Stimulated activated CD4-positive, alpha-beta T cell treated with anti-CD3 and anti-CD28 coated beads, TNF-alpha, amount 100 ng/mL, for 48 hours (primary cell): ENCODE data around the gene CALD1.

Experiments used
- DNase-seq, 3 donors: peaks; one replicate each; pipeline ENCODE4 v3.0.0-alpha.2; 2020; ENCODE audit warnings: low read depth in 3 of 3

The CALD1 gene

DNA sequence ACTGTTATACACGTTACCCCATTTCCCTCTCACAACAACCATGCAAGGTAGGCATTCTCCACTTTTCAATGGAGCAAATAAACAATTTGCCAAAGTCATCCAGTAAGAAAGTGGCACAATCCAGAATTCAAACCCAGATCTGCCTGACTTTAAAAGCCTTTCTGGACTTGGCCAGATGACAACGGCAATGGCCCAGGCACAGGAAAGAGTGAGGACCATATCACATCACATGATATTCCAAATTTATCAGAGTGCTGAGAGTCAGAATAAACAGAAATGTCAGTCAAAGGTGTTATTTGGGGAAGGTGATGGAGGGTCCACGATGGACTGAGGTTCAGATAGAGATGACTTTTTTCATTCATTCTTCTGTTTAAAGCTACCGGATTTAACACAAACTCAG is 48.0 kb downstream of the CALD1 start:
- DNase-seq: no peak

DNA sequence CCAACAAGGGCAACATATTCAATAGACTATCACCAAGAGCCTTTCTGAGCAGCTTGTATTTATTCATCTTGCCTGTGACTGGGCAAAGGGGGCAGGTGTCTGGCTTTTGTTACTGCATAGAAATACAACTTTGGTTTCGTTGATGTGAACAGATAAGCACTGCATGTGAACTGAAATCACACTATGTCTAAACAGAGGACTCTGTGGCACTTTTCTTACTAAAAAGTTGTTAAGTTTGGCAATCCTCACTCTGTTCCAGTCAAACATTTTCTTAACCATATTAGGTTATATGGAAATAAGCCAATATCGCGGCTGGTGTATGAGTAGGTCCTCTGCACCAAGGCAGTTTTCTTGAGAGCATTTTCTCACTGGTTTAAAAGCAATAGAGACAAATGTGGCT is 48.5 kb downstream of the CALD1 start:
- DNase-seq: no peak

- DNase-seq: no peak
These were observed 48.9 kb downstream of the CALD1 start for GRCh38 chr7:134828361-134828760.

GRCh38 chr7:134829380-134829986 is 50.0 kb downstream of the CALD1 start:
- no peak for DNase-seq

- DNase-seq: no peak
These were observed 52.4 kb downstream of the CALD1 start for GRCh38 chr7:134831862-134832261.

DNA sequence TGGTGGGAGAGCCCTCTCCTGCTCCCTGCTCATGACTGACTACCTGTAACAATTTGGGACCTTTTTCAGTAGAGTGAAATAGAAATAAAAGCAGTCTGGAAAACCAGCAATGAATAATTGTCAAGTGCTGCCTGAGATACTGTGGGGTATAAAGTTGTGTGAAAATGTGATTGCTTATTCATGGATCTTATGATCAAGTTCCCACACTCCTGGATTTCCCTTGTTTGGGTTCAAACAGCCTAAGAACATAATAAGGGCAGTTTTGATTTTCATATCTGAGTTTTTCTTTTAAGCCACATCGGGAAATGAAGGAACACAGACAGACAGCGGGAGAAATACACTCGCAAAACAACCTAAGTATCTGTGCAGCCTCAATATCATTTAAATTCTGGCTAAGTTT is 52.9 kb downstream of the CALD1 start:
- no peak for DNase-seq

DNA sequence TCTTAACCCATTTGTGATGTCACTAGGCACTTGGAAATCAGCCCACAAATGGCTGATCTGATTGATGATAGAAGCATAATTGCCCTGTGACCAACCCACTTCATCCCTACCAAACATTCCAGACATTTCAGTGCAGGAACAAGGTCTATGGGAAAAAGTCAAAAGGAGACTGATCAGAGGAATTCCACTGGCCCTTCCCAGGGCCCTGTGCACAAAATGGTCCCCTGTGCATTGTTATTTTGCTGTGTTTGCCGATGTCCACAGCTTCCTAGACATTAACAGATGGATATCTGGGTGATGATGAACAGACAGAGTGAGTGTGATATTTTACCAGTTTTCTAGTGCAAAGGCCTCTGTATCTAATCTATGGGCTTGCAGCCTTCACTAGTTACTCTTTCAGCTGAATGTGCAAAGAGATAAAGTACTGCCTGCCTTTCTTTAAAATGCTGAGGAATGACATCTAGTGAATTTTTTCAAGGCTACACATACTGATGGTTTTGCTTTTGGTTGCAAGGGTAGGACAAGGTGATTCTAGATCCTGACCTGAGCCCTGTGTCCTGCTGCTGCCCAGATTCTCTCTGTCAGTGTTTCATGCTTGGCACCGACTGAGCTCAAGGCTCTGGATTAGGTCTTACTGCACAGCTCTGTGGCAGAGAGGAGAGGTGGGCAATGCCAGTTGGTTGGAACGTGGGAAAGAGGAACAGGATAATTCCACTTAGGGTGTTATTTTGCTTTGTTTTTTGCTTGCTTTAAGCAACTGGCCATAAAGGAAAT is 55.4 kb downstream of the CALD1 start:
- no peak for DNase-seq

DNA sequence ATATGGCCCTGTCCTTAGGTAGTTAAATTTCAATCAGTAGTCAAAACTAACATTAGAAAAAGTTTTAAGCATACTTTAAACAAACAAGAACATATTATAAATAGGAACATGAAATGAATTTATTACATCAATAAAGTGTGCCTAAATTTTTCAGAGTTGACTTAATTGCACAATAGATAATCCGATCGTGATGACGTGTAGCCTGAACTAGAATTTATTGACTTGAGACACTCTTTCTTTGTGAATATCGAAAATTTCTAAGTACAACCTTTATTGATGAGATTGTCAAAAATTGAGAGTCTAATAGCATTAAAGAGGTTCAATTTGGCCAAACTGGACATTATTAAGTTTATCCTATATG is 56.0 kb downstream of the CALD1 start:
- no peak for DNase-seq

GRCh38 chr7:134836447-134836846 is 57.0 kb downstream of the CALD1 start:
- no peak for DNase-seq

DNA sequence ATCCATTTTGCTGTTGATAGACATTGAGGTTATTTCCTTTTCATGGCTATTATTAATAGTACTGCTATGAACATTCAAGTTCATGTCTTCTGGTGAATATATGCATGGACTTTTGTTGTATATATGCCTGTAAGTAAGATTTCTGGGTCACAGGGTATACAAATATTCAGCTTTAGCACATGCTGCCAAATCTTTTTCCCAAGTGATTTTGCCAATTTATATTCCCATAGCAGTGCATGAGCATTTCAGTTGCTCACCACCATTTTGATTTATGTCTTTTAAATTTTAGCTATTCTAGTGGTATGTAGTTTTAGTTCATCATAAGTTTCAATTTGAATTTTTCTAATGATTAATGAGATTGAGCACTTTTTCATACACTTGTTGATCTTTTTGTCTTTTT is 59.9 kb downstream of the CALD1 start:
- no peak for DNase-seq

DNA sequence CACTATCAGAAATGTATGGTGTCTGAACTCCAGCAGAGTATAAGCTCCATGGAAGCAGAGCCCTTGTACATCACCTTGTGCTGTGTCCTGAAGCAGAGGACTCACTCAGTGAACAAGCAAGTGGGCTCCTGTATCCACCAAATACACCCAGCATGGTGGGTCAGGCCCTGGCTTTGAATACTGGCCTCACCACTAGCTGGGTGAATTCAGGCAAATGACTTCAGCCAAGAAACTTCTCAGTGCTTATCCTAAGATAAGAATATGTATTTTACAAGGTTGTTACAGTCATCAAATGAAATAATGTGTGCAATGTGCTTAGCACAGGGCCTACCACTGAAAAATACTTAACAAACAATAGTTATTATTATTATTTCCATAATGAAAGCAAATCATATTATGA is 62.6 kb downstream of the CALD1 start:
- no peak for DNase-seq

GRCh38 chr7:134842886-134843430 is 63.5 kb downstream of the CALD1 start:
- no peak for DNase-seq

DNA sequence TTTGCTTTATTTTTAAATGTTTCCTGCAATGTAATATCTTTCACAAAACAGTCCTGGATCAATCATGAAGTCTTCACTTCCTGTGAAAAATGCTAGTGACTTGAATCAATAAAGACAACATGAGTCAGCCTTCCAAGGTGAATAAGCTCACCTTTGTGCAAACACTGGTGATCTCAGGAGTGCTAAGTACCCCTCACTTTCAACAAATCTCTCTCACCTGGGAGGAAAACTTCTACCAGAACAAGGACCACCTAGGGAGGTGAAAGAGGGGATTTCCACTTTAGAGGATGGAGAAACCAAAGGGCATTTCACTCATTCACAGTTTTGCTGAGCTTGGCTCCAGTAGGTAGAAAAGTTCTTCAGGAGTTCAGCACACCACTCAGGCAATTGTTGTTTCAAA is 64.8 kb downstream of the CALD1 start:
- DNase-seq: no peak

DNA sequence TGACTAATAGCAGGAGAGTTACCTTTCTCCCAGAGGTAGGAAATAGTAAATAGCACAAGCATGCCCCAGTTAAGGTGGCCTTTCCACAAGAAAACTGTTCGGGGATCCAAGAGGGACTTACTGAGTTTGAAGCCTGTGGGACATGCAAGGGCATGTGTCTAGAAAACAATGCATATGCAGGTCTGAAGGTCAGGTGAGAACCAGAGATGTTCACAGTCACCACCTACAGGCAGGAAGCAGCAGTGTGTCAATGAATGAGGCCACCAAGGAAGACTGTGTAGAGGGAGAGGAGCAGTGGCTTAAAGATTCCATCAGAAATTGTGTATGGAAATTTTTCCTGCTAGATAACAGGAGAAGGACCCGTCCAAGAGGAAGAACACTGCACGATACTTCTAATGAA is 66.0 kb downstream of the CALD1 start:
- no peak for DNase-seq

GRCh38 chr7:134847851-134848588 is 68.6 kb downstream of the CALD1 start:
- DNase-seq: no peak

GRCh38 chr7:134850066-134850465 is 70.6 kb downstream of the CALD1 start:
- no peak for DNase-seq

DNA sequence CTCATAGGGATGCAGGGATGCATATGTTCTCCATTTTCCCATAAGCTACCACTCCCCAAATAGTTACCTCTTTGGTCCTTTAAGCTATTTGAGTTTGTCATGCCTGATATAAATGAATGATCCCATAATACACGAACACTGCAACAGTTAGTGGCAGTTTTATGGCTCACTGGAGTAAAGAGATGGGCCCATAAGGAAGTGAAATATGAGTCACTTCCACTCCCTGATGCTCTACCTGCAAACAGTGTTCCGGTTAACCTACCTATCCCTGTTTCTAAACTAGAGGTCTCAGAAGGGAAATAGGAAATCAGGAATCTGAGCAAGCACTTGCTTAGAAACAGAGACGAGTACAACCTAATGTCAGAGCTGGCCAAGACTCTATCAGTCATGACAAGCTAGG is 71.7 kb downstream of the CALD1 start:
- DNase-seq: no peak

DNA sequence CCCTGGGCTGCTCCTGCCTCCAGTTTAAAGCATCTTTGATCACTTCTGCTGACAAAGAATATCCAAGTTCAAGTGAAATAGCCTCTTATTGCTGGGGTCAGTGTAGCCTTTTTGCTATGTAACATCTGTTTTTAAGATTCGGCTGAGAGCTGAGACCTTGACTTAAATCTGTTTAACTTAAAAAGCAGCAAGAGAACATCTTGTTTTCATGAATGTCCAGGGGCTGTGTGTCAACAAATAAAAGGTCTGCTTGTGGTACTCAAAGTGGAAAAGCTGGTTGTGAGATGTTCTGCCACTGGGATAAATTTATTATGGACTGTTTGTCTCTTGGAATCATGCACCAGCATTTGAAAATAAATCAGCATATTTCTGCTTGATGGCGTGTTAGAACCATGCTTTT is 73.2 kb downstream of the CALD1 start:
- no peak for DNase-seq

DNA sequence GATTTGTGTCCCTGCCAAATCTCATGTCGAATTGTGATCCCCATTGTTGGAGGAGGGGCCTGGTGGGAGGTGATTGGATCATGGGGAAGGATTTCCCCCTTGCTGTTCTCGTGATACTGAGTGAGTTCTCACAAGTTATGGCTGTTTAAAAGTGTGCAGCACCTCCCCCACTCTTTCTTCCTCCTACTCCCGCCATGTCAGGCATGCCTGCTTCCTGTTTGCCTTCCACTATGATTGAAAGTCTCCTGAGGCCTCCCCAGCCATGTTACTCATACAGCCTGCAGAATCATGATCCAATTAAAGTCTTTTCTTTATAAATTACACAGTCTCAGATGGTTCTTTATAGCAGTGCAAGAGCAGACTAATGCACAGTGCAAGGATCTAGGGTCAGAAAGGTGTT is 75.4 kb downstream of the CALD1 start:
- no peak for DNase-seq

DNA sequence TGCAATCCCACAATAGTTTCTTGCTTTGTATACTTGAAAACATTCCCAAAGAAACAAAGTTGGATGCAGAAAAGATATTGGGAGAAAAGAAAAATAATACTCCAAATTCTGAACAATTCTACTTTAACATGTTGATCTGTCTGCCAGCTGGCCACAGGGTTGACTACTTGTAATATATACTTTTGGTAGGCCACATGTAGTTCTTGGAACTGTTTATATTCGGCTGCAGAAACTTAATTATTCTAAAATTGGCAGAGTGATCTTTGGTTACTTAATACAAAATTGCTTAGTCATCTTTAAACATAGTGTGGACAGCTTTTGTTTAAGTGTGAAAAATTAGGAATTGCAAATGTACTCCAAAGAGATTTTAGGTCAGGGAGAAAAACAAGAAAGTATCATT is 76.0 kb downstream of the CALD1 start:
- DNase-seq: no peak

GRCh38 chr7:134856091-134856490 is 76.7 kb downstream of the CALD1 start:
- DNase-seq: no peak

GRCh38 chr7:134856691-134857090 is 77.3 kb downstream of the CALD1 start:
- DNase-seq: no peak

GRCh38 chr7:134857958-134858357 is 78.5 kb downstream of the CALD1 start:
- no peak for DNase-seq
